Measurements from ENCODE around the gene ANXA6.
A peak's percentile ranks its signal among the peaks of the same experiment; 100 is the strongest.
"Not testable (repeated sequence)": the region's sequence is repeated elsewhere in the genome, so short reads cannot be mapped to it uniquely, and the experiment has no call there.

ANXA6 gene

GRCh38 chr5:151181818-151182523, 24.4 kb upstream of the ANXA6 start:
- no peak for DNase-seq (ENCODE audit: low spot score)

GRCh38 chr5:151180291-151180690, 22.7 kb upstream of the ANXA6 start:
- no peak for DNase-seq (ENCODE audit: low spot score)

- DNase-seq (ENCODE audit: low spot score): no peak
Measured at GRCh38 chr5:151179489-151179840, 21.9 kb upstream of the ANXA6 start.

- DNase-seq (ENCODE audit: low spot score): no peak
Measured at GRCh38 chr5:151178777-151179488, 21.4 kb upstream of the ANXA6 start.

GRCh38 chr5:151178372-151178771, 20.8 kb upstream of the ANXA6 start:
- no peak for DNase-seq (ENCODE audit: low spot score)

GRCh38 chr5:151176268-151176667, 18.7 kb upstream of the ANXA6 start:
- DNase-seq (ENCODE audit: low spot score): not testable (repeated sequence)

- DNase-seq (ENCODE audit: low spot score): no peak
Measured at GRCh38 chr5:151174612-151175101, 17.1 kb upstream of the ANXA6 start.

GRCh38 chr5:151173711-151174611, 16.4 kb upstream of the ANXA6 start:
- DNase-seq (ENCODE audit: low spot score): no peak

- DNase-seq (ENCODE audit: low spot score): no peak
Measured at GRCh38 chr5:151171529-151171928, 13.9 kb upstream of the ANXA6 start.

GRCh38 chr5:151168602-151169344, 11.2 kb upstream of the ANXA6 start:
- no peak for DNase-seq (ENCODE audit: low spot score)

GRCh38 chr5:151167022-151167421, 9.4 kb upstream of the ANXA6 start:
- no peak for DNase-seq (ENCODE audit: low spot score)

GRCh38 chr5:151164687-151165392, 7.3 kb upstream of the ANXA6 start:
- peak; percentile 89 for DNase-seq (ENCODE audit: low spot score)

GRCh38 chr5:151162776-151163175, 5.2 kb upstream of the ANXA6 start:
- no peak for DNase-seq (ENCODE audit: low spot score)

- no peak for DNase-seq (ENCODE audit: low spot score)
Measured at GRCh38 chr5:151159649-151160373, 2.2 kb upstream of the ANXA6 start.

GRCh38 chr5:151158287-151158661, 695 bp upstream of the ANXA6 start:
- DNase-seq (ENCODE audit: low spot score): no peak

- peak; percentile 19 for DNase-seq (ENCODE audit: low spot score)
Measured at GRCh38 chr5:151156507-151157420, 815 bp downstream of the ANXA6 start.

- no peak for DNase-seq (ENCODE audit: low spot score)
Measured at GRCh38 chr5:151155775-151156506, 1.6 kb downstream of the ANXA6 start.

GRCh38 chr5:151154931-151155774, 2.4 kb downstream of the ANXA6 start:
- DNase-seq (ENCODE audit: low spot score): peak; percentile 63
